ENCODE measurements around the gene ACOT7.

ACOT7 gene

DNA sequence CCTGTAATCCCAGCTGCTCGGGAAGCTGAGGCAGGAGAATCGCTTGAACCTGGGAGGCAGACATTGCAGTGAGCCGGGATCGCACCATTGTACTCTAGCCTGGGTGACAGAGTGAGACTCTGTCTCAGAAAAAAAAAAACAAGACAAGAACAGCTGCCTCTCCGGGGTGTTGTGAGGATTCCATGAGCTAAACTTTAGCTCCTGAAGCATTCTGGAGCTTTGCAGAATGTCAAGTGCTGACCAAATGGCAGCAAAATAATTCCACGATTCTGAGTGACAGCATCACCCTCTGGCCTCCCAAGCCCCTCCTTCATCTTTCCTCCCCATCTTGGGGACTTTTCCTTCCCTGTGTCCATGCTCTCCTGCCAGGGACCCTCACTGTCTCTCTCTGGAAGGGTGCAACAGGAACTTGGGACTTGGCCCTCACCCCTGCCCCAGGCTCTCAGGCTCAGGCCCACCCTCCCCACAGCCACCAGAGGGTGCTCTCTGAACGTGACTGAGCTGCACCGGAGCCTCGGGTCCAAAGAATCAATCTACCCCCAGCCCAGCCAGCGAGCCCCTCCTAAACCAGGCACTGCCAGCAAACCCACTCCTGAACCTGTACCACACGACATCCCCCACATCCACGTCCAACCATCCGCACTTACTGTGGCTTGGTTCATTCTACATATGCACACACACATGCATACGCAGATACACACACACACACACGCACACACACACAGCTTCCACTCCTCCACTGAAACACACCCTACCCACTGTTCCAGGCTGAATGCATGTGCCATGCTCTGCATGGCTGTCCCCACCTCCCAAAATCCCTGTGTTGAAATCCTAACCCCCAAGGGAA is 45.7 kb downstream of the ACOT7 start:
- DNase-seq (ENCODE audit: low read depth, low spot score): peak; percentile 29
- TF ChIP-seq CTCF (IDR thresholded peaks at IDR 0.05; ENCODE audit: low read depth, low read length): peak; percentile 77
- H3K4me3 ChIP-seq (ENCODE audit: low read depth, low read length): no peak overlapping the region
- in situ Hi-C loops (cut with HindIII; ENCODE audit: low sequenced_read_pairs): no loop called here

DNA sequence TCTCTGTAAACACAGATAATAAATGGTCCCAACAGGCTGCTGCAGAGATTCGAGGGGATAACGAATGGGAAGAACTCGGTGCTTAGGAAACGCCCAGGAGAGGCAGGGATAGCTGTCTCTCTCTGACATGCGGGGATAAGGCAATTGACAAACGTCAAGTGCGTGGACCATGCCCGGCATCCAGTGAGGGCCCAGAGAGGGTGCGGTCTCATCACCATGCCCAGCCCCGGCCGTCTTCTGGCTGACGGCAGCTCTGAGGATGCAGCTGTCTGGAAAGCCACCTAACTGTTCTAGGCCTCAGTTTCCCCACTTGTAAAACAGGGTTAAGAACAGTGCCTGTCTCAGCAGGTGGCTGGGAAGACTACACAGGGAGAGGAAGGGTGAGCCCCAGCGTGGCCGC is 48.1 kb downstream of the ACOT7 start:
- H3K4me3 ChIP-seq (ENCODE audit: low read depth, low read length): no peak overlapping the region
- no peak for TF ChIP-seq CTCF (IDR thresholded peaks at IDR 0.05; ENCODE audit: low read depth, low read length)
- no peak for DNase-seq (ENCODE audit: low read depth, low spot score)
- in situ Hi-C loops (cut with HindIII; ENCODE audit: low sequenced_read_pairs): no loop called here

- in situ Hi-C loops (cut with HindIII; ENCODE audit: low sequenced_read_pairs): no loop called here
- no peak for TF ChIP-seq CTCF (IDR thresholded peaks at IDR 0.05; ENCODE audit: low read depth, low read length)
- H3K4me3 ChIP-seq (ENCODE audit: low read depth, low read length): no peak overlapping the region
- DNase-seq (ENCODE audit: low read depth, low spot score): no peak
Observed at GRCh38 chr1:6345009-6345408, 48.6 kb downstream of the ACOT7 start.

DNA sequence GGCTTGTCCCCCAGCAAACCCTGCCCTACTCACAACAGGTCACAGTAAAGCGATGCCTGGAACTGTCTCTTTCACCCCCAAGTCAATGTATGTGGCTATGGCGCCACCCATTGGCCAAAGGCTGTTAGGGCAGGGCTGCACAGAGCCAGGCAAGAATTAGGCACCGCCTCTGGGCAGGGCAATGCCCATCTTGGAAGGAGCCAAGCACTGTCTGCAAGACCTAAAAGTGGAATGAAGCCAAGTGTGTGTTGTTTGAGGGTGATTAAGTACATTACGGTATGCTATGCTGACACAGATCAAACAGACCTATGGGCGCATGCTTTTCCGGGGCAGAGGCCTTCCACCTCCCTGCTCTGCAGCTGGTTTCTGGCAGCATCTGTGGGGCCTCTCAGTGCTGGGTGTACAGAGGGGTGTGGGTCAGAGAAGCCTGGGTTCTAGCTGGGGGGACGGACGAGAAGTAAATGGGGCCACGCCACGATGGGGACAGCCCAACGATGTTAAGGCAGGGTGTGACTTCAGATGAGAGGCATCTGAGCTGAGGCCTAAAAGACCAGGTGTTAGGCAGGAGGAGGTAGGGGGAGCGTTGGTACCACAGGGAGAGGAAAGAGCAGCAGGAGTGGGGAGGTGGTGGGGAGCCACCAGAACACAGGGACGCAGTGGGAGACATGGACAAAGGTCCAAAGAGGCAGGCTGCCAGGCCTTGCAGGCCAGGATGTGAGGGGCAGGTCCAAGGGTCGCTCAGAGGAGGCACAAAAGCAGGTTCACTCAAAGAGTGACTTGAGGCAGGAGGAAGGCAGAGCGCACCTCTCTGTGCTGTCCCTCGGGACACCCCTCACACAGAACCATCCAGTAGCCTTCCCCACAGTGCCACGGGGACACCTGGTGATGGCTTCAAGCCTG is 49.8 kb downstream of the ACOT7 start:
- in situ Hi-C loops (cut with HindIII; ENCODE audit: low sequenced_read_pairs): no loop called here
- peak; percentile 98 for TF ChIP-seq CTCF (IDR thresholded peaks at IDR 0.05; ENCODE audit: low read depth, low read length)
- H3K4me3 ChIP-seq (ENCODE audit: low read depth, low read length): no peak overlapping the region
- peak; percentile 80 for DNase-seq (ENCODE audit: low read depth, low spot score)

GRCh38 chr1:6342056-6342455 is 51.5 kb downstream of the ACOT7 start:
- TF ChIP-seq CTCF (IDR thresholded peaks at IDR 0.05; ENCODE audit: low read depth, low read length): no peak
- in situ Hi-C loops (cut with HindIII; ENCODE audit: low sequenced_read_pairs): no loop called here
- no peak overlapping the region for H3K4me3 ChIP-seq (ENCODE audit: low read depth, low read length)
- DNase-seq (ENCODE audit: low read depth, low spot score): no peak

DNA sequence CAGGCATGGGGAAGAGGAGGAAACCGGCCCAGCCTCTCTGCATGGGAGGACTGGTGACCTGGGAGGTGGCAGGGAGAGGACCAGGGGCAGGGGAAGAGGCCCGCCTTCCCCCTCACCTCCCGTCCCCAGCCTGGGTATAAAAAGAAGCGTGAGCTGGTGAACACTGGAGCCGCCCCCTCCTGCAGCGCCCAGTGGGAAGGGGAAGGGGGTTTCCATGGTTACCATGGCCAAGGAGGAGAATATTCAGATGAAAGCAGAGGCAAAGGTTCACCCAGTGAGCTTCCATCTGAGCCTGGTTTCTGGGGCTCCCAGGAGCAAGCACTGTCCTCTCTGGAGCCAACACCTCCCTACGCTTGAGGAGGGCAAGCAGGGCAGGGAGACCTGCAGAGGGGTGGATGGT is 54.9 kb downstream of the ACOT7 start:
- no peak overlapping the region for H3K4me3 ChIP-seq (ENCODE audit: low read depth, low read length)
- no peak for TF ChIP-seq CTCF (IDR thresholded peaks at IDR 0.05; ENCODE audit: low read depth, low read length)
- DNase-seq (ENCODE audit: low read depth, low spot score): no peak
- in situ Hi-C loops (cut with HindIII; ENCODE audit: low sequenced_read_pairs): no loop called here

Measured in astrocyte of the spinal cord (primary cell).